ENCODE measurements around the gene CAMK2N1. TPM values are rescaled to one million over a fixed set of nuclear protein-coding genes. Genes with fewer than 3 reads are reported as not detected.

Gene CAMK2N1
- total and polyA plus RNA-seq, 2 of the 8 experiments (the other 6 are each of a cell fraction or from before 2014, with no cell fraction given) = 2.3 to 5.6 TPM

GRCh38 chr1:20432891-20433290, 53.1 kb downstream of the CAMK2N1 start (continued):
- TF ChIP-seq HDAC2 (IDR thresholded peaks at IDR 0.05; ENCODE audit: borderline replicate concordance in 1 of 2, low read depth in 2 of 2, low read length in 2 of 2) = no peak
- TF ChIP-seq GABPA (IDR thresholded peaks at IDR 0.05; ENCODE audit: borderline replicate concordance, insufficient read depth, low read length) = no peak
- no peak for TF ChIP-seq RFX5 (IDR thresholded peaks at IDR 0.05; ENCODE audit: borderline replicate concordance, low read depth, low read length)
- no peak for TF ChIP-seq TBP (IDR thresholded peaks at IDR 0.05; ENCODE audit: low read depth, low read length)

Other genes with a start within 250 kb of the CAMK2N1 start
- 0.78 and 2.3 TPM in 2 replicates for gene VWA5B1, start 195.3 kb downstream of the CAMK2N1 start, total RNA-seq (2021; fragmentation: NEBNext Ultra II Directional; extraction: Animal tissue kit (Norgen Biotek cat#: 25700))
- 0.54 and 1.3 TPM in 2 replicates for gene VWA5B1, start 195.3 kb downstream of the CAMK2N1 start, polyA plus RNA-seq (2011; rRNA removed)
- gene MUL1, start 21.9 kb upstream of the CAMK2N1 start, total RNA-seq (2021; fragmentation: NEBNext Ultra II Directional; extraction: Animal tissue kit (Norgen Biotek cat#: 25700)) = 16.4 and 16.9 TPM in 2 replicates
- gene MUL1, start 21.9 kb upstream of the CAMK2N1 start, polyA plus RNA-seq (2011; rRNA removed) = 20.5 and 20.8 TPM in 2 replicates
- gene FAM43B, start 66.4 kb upstream of the CAMK2N1 start, total RNA-seq (2021; fragmentation: NEBNext Ultra II Directional; extraction: Animal tissue kit (Norgen Biotek cat#: 25700)) = 1.9 and 2.2 TPM in 2 replicates
- gene FAM43B, start 66.4 kb upstream of the CAMK2N1 start, polyA plus RNA-seq (2011; rRNA removed) = 0.88 and 1.0 TPM in 2 replicates
- 3.3 and 4.4 TPM in 2 replicates for gene CDA, start 102.9 kb upstream of the CAMK2N1 start, total RNA-seq (2021; fragmentation: NEBNext Ultra II Directional; extraction: Animal tissue kit (Norgen Biotek cat#: 25700))
- gene CDA, start 102.9 kb upstream of the CAMK2N1 start, polyA plus RNA-seq (2011; rRNA removed) = 11.3 TPM in 2 replicates
- 19.3 and 20.5 TPM in 2 replicates for gene PINK1, start 147.2 kb upstream of the CAMK2N1 start, total RNA-seq (2021; fragmentation: NEBNext Ultra II Directional; extraction: Animal tissue kit (Norgen Biotek cat#: 25700))
- 16.1 and 21.0 TPM in 2 replicates for gene PINK1, start 147.2 kb upstream of the CAMK2N1 start, polyA plus RNA-seq (2011; rRNA removed)
- gene DDOST, start 175.2 kb upstream of the CAMK2N1 start, total RNA-seq (2021; fragmentation: NEBNext Ultra II Directional; extraction: Animal tissue kit (Norgen Biotek cat#: 25700)) = 253 and 260 TPM in 2 replicates
- 300 and 336 TPM in 2 replicates for gene DDOST, start 175.2 kb upstream of the CAMK2N1 start, polyA plus RNA-seq (2011; rRNA removed)
- 9.9 and 10.4 TPM in 2 replicates for gene KIF17, start 231.8 kb upstream of the CAMK2N1 start, total RNA-seq (2021; fragmentation: NEBNext Ultra II Directional; extraction: Animal tissue kit (Norgen Biotek cat#: 25700))
- gene KIF17, start 231.8 kb upstream of the CAMK2N1 start, polyA plus RNA-seq (2011; rRNA removed) = 6.9 and 10.5 TPM in 2 replicates
- 18.3 and 18.4 TPM in 2 replicates for gene SH2D5, start 246.5 kb upstream of the CAMK2N1 start, total RNA-seq (2021; fragmentation: NEBNext Ultra II Directional; extraction: Animal tissue kit (Norgen Biotek cat#: 25700))
- 13.2 and 16.7 TPM in 2 replicates for gene SH2D5, start 246.5 kb upstream of the CAMK2N1 start, polyA plus RNA-seq (2011; rRNA removed)

Data from H1 (cell line).